GM19025 (cell line): ENCODE results near the gene RHOV.
"Not testable (repeated sequence)": the region's sequence is repeated elsewhere in the genome, so short reads cannot be mapped to it uniquely, and the experiment has no call there.

Source experiments
- ATAC-seq: cut with Tn5 transposase; IDR thresholded peaks from one replicate; pipeline ENCODE4 v1.9.1; 2021; ENCODE audit warnings: mild to moderate bottlenecking, low read depth, moderate library complexity; ENCODE audit not compliant: unreplicated experiment

RHOV gene

DNA sequence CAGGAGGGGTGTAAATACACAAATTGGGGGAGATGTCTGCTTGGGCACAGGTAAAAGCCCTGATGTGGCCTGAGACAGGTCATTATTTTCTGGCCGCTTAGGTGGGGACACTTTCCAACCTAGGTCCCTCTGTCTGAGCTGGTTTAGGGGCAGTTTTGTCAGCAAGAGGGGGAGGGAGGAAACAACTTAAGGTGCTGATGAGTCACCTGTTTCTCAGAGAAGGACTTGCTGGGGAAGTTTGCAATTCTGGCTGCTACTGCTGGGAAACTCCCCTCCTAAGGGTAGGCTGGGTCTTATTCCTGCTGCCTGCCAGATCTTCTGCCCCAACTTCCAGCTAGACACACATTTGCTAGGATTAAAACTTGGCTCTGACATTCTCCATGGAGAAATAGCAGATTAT lies 4.8 kb upstream of the RHOV start:
- ATAC-seq = no peak

DNA sequence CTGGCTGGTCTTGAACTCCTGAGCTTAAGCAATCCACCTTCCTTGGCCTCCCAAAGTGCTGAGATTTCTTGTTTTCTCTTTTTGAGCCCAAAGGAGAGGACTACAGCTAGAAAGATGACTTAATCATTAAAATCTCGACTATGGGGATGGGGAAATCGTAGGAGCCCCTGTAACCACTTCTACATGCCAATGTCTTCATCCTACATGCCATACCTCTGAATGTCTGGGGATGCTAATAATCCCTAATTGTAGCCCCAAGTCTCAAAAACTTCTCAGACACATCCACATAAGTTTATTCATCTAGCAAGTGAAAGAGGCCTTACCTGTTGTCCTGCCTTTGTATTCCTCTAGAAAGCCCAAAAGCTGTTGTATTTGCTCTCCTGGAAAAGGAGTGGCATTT lies 3.7 kb upstream of the RHOV start:
- no peak for ATAC-seq

DNA sequence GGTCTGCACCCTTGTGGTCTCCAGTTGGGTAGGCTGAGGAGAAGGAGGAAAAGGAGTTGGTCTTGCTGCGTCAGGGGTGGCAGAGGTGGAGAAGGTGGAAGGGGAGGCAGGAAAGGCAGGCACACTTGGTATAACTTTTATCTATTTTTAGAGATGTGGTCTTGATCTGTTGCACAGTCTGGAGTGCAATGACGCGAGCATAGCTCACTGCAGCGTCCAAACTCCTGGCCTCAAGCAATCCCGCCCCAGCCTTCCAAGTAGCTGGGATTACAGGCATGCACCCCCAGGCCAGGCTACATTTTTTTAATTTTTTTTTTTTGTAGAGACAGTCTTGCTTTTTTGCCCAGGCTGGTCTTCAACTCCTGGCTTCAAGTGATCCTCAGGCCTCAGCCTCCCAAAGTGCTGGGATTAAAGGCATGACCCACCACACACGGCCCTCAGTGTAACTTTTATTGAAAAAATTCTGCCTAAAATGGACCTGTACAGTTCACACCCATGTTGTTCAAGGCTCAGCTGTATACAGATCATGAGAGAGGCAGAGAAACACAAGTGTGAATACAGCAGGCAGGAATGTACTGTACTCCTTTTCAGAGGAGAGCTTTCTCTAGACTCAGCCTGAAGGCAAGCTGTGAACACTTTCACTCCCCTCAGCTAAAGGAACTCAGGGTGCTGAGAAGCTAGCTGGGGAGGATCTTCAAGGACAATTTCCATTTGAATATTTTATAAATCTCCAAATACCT lies 2.1 kb upstream of the RHOV start:
- no peak for ATAC-seq

DNA sequence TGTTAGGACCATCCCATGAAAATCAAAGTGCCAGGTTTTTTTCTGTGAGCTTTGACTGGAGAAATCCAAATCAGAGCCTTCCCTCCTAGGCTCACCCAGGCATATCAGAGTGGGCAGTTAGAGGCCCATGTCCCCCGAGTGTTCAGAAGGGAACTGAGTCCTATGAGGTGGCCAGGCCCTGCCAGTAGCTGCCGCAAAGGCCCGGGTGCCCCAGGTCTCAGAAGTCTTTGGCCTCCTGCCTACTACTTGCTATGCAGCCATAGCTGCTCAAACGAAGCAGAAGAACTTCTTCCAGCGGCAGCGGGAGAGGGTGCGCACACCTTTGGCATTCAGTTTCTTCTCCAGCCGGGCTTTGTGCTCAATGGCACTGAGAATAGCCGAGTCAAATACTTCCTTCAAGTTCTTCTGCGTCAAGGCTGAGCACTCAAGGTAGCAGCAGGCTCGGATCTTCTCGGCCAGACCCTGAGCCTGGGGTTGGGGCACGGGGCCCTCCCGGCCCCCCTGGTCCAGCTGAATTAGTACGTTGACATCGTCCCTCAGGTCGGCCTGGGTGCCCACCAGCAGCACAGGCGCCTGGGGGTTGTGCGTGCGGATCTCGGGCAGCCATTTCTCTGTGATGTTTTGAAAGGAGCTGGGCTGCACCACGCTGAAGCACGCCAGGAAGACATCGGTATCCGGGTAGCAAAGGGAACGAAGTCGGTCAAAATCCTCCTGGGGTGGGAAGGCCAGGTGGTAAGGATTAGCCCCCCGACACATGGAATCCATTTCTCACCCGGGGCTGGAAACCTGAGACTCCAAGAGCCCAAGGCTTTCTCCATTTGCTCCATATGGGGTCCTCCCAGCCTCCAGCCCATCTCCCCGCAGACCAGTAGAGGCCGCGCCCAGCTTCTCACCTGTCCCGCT lies 992 bp downstream of the RHOV start:
- no peak for ATAC-seq

DNA sequence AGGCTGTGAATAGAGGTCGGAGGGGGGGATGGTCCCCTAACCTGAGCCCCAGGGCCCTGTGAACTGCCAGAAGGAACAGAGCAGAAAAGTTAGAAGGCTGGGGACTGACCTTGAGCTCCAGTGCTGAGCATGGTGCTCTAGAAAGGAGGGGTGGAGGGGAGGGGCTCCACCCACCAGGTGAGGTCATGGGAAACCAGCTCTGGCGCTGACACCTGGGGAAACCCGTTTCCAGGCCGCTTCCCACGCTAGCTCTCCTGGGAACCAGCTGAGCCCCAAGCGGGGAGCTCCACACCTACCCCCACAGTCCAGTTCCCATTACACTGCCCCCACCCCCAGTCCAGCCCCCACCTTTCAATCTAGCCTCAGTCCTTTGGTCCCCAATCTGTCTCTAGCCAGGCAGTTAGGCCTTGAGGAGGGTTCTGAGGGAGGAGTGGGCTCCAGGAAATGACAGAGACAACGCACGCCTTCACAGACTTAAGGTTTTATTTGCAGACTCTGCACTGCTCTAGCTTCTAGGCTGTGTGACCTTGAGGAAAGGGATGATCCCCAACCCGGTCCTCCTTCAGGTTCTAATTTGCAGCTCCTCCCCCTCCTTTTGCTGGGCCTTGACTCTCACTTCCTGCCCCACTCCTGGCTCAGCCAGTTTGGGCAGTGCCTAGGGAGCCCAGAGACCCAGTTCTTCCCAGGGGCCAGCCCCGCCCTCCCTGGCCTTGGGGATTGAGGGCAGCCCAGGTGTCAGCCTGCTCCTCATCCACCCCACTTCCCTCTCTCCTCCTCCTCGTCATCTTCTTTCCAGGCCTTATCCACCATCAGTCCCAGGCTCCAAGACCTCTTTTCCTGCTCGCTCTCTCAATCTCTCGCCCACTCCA lies 2.1 kb downstream of the RHOV start:
- no peak for ATAC-seq

DNA sequence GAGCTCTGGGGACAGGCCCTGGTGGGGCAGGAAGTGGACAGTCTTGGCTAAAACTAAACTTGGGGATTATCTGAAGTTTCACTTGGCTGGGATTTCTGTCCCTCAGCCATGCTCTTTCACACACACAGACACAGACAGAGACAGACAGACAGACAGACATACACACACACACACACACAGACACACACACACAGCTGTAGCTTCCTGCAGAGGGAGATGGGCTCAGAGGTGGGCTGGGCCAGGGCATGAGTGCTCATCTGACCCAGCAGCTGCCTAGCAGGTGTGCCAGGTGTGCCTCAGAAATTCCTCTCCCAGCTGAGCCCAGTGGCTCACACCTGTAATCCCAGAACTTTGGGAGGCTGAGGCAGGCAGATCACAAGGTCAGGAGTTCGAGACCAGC lies 3.3 kb downstream of the RHOV start:
- ATAC-seq = no peak

DNA sequence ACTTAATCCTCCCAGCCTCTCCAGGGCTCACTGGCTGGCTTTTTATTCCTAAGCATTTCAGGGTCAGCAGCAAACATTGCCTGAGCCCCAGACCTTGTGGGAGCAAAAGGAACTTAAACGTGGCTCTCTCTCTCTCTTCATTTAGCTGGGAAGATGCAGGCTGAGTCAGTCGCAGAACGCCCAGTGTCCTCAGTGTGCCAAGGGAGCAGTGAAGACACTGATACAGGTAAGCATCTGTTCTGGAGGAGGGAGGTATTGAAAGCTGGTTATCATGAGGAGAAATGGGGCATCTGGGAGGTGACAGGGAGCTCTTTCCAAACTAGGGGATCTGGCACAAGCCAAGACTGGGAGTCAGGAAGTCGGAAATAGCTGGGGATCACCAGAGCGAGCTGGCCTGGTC lies 4.3 kb downstream of the RHOV start:
- ATAC-seq = no peak

DNA sequence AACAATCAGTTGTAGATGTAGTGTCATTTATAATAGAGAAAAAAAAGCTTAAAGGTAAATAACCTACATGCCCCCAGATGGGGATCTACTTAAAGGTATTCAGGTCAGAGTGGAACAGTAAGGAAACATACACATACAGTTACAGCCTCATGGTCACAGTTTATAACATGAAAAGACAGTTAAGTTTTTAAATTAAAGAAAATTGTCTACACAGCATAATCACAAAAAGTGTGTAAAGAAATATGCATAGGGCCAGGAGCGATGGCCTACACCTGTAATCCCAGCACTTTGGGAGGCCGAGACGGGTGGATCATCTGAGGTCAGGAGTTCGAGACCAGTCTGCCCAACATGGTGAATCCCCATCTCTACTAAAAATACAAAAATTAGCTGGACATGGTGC lies 6.8 kb downstream of the RHOV start:
- ATAC-seq = no peak

DNA sequence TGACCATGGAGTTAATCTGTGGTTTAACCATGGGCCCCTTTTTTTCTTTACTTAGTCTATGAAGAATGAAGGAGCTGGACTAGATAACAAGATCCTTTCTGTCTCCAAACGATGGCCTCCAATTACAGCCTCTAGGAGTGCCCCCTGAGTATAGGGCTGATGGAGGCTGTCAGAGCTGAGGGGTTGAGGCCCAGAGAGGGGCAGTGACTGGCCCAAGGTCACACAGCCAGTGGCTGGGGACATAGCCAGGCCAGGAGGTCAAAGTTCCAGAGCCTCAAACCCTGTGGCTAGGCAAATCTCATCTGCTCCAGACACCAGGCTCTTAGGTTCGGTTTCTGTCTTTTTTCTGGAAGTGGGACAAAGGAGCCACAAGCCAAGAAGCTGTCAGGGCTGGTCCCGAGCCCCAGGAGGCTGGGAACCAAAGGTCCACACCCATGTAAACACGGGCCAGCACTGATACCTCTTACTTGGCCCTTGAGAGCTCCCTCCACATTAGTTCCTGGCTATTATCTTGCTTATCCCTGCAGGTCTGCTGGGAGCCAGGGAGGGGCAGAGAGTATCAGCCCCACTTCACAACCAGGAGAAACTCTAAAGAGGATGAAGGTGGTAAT lies 10.3 kb downstream of the RHOV start:
- ATAC-seq = no peak

DNA sequence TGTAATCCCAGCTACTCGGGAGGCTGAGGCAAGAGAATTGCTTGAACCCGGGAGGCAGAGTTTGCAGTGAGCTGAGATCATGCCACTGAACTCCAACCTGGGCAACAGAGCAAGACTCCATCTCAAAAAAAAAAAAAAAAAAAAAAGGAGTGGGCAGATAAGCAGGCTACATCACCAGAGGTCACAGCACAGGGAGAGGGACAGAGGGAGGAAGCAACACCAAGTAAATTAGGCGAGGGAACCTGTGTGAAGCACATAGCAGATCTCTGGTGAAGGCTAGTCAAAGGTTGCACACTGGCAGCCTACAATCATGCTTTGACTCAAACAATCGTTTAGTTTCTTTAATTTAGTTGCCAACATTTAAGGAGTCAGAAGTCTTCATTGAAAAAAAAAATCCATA lies 12.9 kb downstream of the RHOV start:
- ATAC-seq = not testable (repeated sequence)

DNA sequence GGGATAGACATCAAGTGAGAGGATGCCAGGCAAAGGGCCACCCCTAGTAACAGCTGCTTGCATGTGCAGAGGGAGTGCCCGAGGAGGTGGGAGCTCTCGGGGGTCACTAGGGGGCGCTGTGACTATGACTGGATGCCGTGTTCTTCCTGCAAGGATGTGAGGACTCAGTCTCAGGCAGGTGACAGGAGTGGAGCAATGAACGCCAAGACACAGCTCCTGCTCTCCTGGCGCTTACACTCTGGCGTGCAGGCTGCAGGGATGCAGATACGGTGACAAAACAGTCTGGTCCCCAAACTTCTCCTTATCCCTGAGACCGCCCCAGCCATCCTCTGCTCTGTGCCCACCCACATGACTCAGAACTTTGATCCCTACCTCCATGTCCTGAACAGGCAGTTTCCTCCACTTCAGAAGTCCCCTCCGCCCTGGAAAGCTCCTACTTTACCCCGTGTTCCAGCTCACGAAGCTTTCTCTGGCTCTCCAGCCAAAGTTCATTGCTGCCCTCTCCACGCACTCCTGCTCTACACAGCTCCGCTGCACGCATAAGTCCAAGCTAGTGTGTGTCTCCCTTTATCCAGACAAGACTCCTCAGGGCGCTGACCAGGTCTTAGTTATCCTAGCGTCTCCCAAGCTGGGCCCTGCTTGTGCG lies 14.7 kb downstream of the RHOV start:
- ATAC-seq = peak; percentile 51

DNA sequence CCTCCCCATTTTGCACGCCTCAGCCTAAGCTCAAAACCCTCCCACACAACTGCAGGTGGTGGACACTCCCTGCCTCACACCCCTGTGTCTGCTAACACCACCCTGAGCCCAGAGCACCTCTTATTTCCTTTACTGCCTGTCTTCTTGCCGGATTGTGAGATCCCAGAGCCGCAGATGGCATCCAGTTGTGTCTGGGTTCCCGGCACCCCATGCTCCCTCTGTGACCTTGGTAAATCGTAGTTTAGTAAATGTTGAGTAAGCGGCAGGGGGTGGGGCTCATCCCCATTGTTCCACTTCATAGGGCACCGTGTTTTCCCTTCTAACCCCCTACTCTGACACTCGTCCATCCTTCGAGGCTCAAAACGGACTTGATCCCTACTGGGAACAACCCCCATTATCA lies 15.3 kb downstream of the RHOV start:
- ATAC-seq = no peak

DNA sequence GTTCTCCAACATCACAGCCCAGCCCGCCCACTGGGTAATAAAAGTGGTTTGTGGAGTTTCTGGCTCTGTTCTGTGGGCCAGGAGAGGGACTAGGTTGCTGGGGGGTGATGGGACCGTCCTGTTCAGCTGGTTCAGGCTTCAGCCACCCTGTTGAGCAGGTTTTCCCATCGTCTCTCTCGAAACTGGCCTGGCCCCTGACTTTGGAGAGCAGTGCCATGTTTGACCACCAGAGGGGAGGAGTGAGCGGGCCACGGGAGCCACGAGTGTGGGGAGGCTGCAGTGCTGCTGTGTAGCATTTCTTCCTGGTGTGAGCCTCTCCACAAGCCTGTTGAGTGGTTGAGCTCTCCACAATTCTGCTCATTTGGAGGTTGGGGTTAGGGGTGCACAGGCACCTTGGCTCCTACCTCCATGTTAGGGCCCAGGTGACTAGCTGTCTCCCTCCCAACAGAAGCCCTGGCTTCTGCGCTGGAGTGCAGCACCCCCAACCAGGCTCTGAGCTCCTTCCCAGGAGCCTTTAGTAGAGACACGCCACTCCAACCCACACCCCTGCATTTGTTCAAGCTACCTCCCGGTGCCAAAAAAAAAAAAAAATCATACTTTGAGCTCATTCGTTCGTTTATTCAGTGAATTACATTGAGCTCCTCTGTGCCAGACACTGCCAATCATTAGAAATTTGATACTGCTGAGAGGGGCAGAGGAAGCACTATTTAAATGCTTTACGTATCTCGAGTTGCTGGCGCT lies 16.3 kb downstream of the RHOV start:
- peak; percentile 67 for ATAC-seq

DNA sequence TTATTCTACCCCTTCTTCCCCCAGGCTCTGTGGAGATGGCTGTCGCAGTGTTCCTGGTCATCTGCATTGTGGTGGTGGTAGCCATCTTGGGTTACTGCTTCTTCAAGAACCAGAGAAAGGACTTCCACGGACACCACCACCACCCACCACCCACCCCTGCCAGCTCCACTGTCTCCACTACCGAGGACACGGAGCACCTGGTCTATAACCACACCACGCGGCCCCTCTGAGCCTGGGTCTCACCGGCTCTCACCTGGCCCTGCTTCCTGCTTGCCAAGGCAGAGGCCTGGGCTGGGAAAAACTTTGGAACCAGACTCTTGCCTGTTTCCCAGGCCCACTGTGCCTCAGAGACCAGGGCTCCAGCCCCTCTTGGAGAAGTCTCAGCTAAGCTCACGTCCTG lies 17.3 kb downstream of the RHOV start:
- ATAC-seq = no peak

DNA sequence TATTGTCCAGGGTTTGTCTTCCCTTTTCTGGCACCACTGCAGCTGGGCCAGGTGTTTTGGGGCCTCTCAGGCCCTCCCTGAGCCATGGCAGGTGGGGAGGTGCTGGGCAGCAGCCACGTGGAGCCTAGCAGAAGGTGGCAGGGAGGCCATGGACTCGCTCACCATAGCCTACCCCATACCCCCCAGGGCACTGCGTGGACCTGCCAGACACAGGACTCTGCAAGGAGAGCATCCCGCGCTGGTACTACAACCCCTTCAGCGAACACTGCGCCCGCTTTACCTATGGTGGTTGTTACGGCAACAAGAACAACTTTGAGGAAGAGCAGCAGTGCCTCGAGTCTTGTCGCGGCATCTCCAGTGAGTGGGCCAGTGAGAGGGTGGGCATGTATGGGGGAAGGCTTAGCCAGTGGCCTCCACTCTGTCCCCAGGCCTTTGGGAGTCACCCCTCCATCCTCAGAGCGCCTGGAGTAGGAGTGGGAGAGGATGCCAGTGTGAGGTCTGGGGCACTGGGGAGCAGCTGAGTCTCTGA lies 18.3 kb downstream of the RHOV start:
- no peak for ATAC-seq

DNA sequence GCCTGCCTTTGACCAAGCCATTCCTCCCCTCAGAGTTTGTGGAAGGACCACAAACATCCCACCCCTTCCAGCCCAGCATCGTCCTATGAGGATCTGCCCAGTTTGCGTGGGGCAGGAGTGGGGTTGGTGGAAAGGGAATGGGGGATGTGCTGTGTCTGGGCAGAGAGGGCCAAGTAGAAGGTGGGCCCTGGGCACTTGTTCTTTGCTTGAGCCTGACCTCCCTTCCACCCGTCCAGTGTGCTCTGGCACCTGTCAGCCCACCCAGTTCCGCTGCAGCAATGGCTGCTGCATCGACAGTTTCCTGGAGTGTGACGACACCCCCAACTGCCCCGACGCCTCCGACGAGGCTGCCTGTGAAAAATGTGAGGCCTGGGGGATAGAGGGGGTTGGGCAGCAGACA lies 19.9 kb downstream of the RHOV start:
- ATAC-seq = no peak

DNA sequence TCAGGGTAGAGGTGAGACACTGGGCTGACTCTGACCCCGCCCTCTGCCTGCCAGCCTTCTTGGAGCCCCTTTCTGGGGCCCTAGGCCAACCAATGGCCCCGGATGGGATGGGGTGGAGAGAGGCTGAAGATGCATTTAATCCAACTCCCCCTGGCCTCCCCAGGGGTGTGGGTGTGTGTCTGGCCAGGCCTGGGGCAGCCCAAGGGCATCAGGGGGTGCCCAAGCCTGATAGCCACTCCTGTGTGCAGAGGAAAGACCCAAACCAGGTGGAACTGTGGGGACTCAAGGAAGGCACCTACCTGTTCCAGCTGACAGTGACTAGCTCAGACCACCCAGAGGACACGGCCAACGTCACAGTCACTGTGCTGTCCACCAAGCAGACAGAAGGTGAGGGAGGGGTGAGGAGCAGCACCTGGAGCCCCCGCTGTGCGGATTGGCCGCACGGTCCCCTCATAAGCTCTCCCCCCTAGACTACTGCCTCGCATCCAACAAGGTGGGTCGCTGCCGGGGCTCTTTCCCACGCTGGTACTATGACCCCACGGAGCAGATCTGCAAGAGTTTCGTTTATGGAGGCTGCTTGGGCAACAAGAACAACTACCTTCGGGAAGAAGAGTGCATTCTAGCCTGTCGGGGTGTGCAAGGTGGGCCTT lies 20.7 kb downstream of the RHOV start:
- ATAC-seq = no peak

DNA sequence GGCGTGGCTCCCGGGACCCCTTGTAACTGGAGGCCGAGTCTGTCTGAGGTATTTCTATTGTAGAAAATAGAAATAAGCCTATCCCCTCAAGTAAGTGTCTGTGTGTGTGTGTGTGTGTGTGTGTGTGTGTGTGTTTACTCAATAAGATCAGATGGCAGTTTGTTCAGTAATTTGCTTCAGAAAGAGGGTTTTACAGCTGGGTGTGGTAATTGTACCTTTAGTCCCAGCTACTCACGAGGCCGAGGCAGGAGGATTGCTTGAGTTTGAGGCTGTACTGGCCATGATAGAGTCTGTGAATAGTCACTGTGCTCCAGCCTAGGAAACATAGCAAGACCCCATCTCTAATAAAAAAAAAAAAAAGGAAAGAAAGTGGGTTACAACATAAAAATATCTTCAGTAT lies 21.5 kb downstream of the RHOV start:
- no peak for ATAC-seq
